Activated T-cell treated with anti-CD3 and anti-CD28 coated beads, Interleukin-2, amount 50 U/mL, for 72 hours (primary cell): ENCODE measurements around the gene BMP7. TPM values are rescaled to one million over a fixed set of nuclear protein-coding genes. Genes with fewer than 3 reads are reported as not detected.

Experiments used
- ATAC-seq, 2 donors: fragments of 150-1000 bp; cut with Tn5 transposase; replicated peaks in 1 of 2; 2 replicates each; pipeline ENCODE4 v1.10.0; 2021; ENCODE audit warnings: moderate library complexity in 2 of 2, mild to moderate bottlenecking in 1 of 2
- DNase-seq, 2 donors: peaks; one replicate each; pipeline ENCODE4 v3.0.0; 2021 to 2022; ENCODE audit warnings: mixed read lengths in 1 of 2
- H3K27ac Mint-ChIP-seq: one replicate; pipeline ENCODE4 v1.8.0; 2022; ENCODE audit warnings: mild to moderate bottlenecking, moderate library complexity, mixed read lengths
- H3K27me3 Mint-ChIP-seq: one replicate; pipeline ENCODE4 v1.8.0; 2022; ENCODE audit warnings: low read depth, mixed read lengths
- H3K36me3 Mint-ChIP-seq, 2 donors: one replicate each; pipeline ENCODE4 v1.8.0; 2022; ENCODE audit warnings: mixed read lengths in 2 of 2, mild to moderate bottlenecking in 1 of 2; ENCODE audit not compliant: insufficient read depth in 2 of 2
- H3K4me1 Mint-ChIP-seq: one replicate; pipeline ENCODE4 v1.8.0; 2022; ENCODE audit warnings: low read depth, mixed read lengths
- H3K4me3 Mint-ChIP-seq, 2 donors: one replicate each; pipeline ENCODE4 v1.8.0; 2022; ENCODE audit warnings: mild to moderate bottlenecking in 2 of 2, mixed read lengths in 2 of 2, moderate library complexity in 2 of 2
- H3K9me3 Mint-ChIP-seq, 2 donors: one replicate each; pipeline ENCODE4 v1.8.0; 2022; ENCODE audit warnings: mixed read lengths in 2 of 2
- total RNA-seq, 2 donors: library from RNA; stranded (reverse); gene quantifications; one replicate each; pipeline ENCODE4 v1.2.3, GENCODE V29; 2022

Gene BMP7
- total RNA-seq, 2 donors from 2014 or later = 0.31 to 0.39 TPM

DNA sequence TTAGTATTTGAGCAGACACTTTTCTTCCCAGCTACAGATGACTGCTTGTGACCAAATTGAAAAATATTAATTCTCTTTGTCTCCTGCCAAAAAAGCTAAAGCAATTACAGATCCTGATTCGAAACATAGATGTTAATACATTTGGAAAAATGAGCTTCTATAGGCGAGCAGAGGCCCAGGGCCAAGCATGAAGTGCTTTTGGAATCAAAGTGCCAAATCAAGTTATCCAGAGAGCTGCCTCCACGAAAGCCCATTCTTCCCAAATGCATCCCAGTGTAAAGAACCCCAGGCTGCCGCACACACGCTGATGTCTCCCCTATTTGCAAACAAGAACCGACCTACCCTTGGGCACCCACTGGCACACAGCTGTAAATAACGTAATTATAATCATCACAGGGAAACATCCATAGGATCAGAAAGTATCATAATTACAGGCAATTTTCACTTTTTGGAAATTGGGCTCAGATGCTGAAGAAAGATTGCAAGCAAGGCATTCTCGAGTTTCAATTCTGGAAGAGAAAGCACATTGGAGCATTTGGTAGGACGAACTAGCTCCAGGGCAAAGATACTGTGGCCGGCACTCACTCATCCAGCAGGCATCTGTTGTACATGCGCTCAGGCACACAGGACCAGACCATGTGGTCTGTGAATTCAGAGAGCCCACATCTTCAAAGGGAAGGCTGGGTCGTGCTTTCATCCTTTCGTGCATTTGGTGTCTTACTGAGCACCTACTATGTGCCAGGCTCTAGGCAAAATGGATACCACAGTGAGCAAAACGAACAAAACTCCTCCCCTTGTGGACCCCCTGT is 45.9 kb downstream of the BMP7 start:
- H3K4me1 Mint-ChIP-seq = no peaks in the 10 kb centered on the region
- H3K27me3 Mint-ChIP-seq = peaks cover 11% of the 10 kb centered on the region
- ATAC-seq (no peak), DNase-seq (no peak)
- no peak overlapping the region for H3K4me3 Mint-ChIP-seq
- no peaks in the 10 kb centered on the region for H3K36me3 Mint-ChIP-seq
- H3K27ac Mint-ChIP-seq = no peak overlapping the region
- H3K9me3 Mint-ChIP-seq = no peaks in the 10 kb centered on the region

DNA sequence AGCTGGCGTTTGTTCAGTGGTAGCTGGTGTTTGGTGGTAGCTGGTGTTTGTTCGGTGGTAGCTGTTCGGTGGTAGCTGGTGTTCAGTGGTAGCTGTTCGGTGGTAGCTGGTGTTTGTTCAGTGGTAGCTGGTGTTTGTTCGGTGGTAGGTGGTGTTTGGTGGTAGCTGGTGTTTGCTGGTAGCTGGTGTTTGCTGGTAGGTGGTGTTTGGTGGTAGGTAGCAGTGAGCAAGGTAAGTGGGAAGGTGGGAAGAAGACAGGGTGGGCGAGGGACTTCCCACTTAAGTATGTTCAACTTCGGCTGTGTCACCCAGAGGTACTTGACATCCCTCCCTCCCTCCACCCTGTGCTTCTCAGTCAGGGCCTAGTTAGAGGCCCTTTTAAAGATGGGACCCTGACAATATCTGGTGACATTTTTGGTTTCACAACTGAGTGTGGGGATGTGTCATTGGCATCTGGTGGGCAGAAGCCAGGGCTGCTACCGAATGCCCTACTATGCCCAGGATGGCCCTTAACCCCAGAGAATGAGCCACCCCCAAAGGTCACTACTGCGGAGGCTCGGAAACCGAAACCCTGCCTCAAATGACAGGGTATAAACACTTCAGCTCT is 47.3 kb downstream of the BMP7 start:
- Mint-ChIP-seq H3K27ac (no peak overlapping the region), H3K4me1 (no peaks in the 10 kb centered on the region), H3K4me3 (no peak overlapping the region), H3K36me3 (peaks cover 0 to 1% of the 10 kb centered on the region in 2 donors), H3K27me3 (peaks cover 9% of the 10 kb centered on the region), H3K9me3 (no peaks in the 10 kb centered on the region)
- no peak for DNase-seq
- ATAC-seq = no peak

GRCh38 chr20:57218489-57218888 is 48.0 kb downstream of the BMP7 start:
- H3K4me1 Mint-ChIP-seq = no peaks in the 10 kb centered on the region
- H3K9me3 Mint-ChIP-seq = no peaks in the 10 kb centered on the region
- peaks cover 6% of the 10 kb centered on the region for H3K27me3 Mint-ChIP-seq
- H3K27ac Mint-ChIP-seq = no peak overlapping the region
- DNase-seq (no peak), ATAC-seq (no peak)
- H3K36me3 Mint-ChIP-seq = peaks cover 0 to 1% of the 10 kb centered on the region in 2 donors
- H3K4me3 Mint-ChIP-seq = no peak overlapping the region

DNA sequence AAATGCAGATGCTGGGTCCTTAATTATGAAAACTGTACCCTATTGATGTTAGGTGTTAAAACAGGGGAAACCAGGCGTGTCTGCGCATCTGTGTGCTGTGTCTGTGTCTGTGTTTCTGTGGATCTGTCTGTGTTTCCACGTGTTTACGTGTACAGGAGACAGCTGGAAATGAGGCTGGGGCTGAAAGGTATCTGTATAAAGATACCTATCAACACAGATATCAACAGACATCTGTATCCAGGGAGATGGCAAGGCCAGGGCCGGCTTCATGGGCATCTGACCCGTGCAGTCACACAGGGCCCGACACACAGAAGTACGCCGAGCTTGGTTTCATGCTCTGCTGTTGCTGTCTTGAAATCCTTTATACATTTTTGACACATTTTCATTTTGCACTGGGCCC is 48.6 kb downstream of the BMP7 start:
- DNase-seq (no peak), ATAC-seq (no peak)
- Mint-ChIP-seq H3K36me3 (peaks cover 0 to 1% of the 10 kb centered on the region in 2 donors), H3K9me3 (no peaks in the 10 kb centered on the region), H3K27ac (no peak overlapping the region), H3K27me3 (peaks cover 11% of the 10 kb centered on the region), H3K4me3 (no peak overlapping the region), H3K4me1 (no peaks in the 10 kb centered on the region)

- Mint-ChIP-seq H3K9me3 (no peaks in the 10 kb centered on the region), H3K36me3 (peaks cover 0 to 1% of the 10 kb centered on the region in 2 donors), H3K27me3 (peaks cover 17% of the 10 kb centered on the region), H3K27ac (no peak overlapping the region), H3K4me1 (no peaks in the 10 kb centered on the region), H3K4me3 (no peak overlapping the region)
- DNase-seq (no peak), ATAC-seq (no peak)
These were observed 49.8 kb downstream of the BMP7 start for GRCh38 chr20:57216669-57217068.

DNA sequence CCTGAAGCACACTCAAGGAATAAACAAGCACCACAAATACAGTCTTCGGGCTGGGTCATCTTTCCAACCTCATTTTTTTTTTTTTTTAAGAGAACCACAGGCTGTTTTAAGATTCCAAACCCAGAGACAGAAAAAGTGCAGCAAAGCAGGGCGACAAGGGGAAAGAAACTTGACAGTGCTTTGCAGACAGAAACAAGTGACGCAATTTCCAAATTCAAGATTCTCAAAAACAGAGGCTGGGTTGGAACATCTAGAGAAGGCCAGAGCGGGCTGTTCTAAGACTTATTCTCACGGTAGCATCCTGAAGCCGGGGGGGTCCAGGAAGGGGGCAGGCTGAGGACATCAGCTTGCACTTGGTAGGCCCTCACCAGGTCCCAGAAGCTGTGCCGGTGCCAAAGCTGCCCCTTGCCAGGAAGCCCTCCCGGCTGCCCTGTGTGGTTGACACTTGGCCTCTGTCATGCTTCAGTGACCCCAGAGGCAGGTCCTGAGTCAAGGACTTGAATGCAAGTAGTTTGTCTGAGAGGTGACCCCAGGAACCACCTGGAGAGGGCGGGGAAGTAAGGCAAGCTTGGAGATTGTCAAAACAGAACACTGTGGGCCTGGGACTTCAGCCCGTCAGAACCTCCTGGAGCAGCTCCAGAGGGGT is 50.5 kb downstream of the BMP7 start:
- no peaks in the 10 kb centered on the region for H3K4me1 Mint-ChIP-seq
- peaks cover 18% of the 10 kb centered on the region for H3K27me3 Mint-ChIP-seq
- ATAC-seq = no peak
- H3K27ac Mint-ChIP-seq = no peak overlapping the region
- H3K4me3 Mint-ChIP-seq = no peak overlapping the region
- no peaks in the 10 kb centered on the region for H3K9me3 Mint-ChIP-seq
- DNase-seq = no peak
- H3K36me3 Mint-ChIP-seq = peaks cover 0 to 1% of the 10 kb centered on the region in 2 donors

GRCh38 chr20:57215426-57215825 is 51.0 kb downstream of the BMP7 start:
- Mint-ChIP-seq H3K9me3 (no peaks in the 10 kb centered on the region), H3K4me1 (no peaks in the 10 kb centered on the region), H3K27me3 (peaks cover 15% of the 10 kb centered on the region), H3K36me3 (peaks cover 0 to 1% of the 10 kb centered on the region in 2 donors), H3K4me3 (no peak overlapping the region), H3K27ac (no peak overlapping the region)
- DNase-seq (no peak), ATAC-seq (no peak)

DNA sequence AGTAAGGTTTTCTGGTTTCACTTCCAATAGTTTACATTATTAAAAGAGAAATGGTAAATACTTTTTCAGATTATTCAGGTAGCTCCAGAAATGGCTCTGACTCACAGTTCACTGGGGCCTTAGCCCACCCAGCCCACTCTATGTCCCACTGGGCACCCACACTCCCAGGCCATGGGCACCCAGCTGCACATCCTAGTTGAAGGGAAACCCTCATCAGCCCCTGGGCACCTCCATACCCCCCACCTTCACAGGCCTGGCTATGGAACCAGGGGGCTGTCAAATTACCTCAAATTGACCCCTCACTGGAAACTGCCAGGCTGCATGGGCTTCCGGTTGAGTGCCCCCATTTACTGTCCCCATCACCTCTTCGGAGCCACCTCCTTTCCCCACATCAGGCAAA is 51.5 kb downstream of the BMP7 start:
- no peak for DNase-seq
- no peaks in the 10 kb centered on the region for H3K4me1 Mint-ChIP-seq
- H3K27me3 Mint-ChIP-seq = peaks cover 12% of the 10 kb centered on the region
- peaks cover 0 to 1% of the 10 kb centered on the region in 2 donors for H3K36me3 Mint-ChIP-seq
- H3K9me3 Mint-ChIP-seq = no peaks in the 10 kb centered on the region
- no peak overlapping the region for H3K27ac Mint-ChIP-seq
- no peak overlapping the region for H3K4me3 Mint-ChIP-seq
- no peak for ATAC-seq

GRCh38 chr20:57214427-57214826 is 52.0 kb downstream of the BMP7 start:
- Mint-ChIP-seq H3K4me3 (no peak overlapping the region), H3K36me3 (peaks cover 0 to 1% of the 10 kb centered on the region in 2 donors), H3K27me3 (peaks cover 12% of the 10 kb centered on the region), H3K9me3 (no peaks in the 10 kb centered on the region), H3K27ac (no peak overlapping the region), H3K4me1 (no peaks in the 10 kb centered on the region)
- ATAC-seq = no peak
- no peak for DNase-seq

DNA sequence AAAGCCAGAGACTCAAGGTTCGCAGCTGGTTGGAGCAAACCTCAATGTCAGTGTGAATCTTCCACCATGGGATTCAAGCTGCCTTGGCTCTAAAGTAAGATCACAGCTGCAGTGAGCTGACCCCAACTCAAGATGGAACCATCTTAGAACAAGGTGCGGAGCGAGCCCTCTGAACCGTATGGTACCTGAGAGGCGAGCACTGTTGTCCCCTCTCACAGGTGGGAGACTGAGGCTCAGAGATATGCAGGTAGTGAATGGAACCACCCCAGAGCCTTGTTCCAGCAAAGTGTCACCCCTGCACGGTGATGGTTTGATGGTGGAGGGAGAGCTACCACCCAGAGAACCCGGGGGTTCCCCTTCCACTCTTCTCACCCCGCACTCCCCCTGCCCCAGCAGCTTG is 52.5 kb downstream of the BMP7 start:
- H3K27me3 Mint-ChIP-seq = peaks cover 12% of the 10 kb centered on the region
- no peak overlapping the region for H3K27ac Mint-ChIP-seq
- no peaks in the 10 kb centered on the region for H3K9me3 Mint-ChIP-seq
- no peak overlapping the region for H3K4me3 Mint-ChIP-seq
- H3K36me3 Mint-ChIP-seq = peaks cover 0 to 1% of the 10 kb centered on the region in 2 donors
- ATAC-seq (no peak), DNase-seq (no peak)
- no peaks in the 10 kb centered on the region for H3K4me1 Mint-ChIP-seq

DNA sequence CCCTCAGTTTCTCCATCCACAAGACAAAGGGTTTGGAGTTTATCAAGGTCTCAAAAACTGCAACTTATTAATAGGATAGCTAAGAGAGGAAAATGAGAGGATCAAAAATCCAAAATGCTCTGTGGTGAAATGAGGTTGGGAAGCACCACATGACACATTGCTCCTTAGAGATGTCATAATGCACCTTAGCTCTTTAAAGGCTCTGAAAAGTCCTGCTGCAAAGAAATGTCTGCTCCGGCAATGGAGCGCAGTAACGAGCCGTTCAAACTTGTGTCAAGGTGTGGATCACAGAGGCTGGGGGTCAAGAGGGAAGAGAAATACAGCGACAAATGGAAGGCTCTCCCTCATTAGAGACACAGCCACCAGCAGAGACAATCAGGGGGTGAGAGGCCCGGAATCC is 53.1 kb downstream of the BMP7 start:
- Mint-ChIP-seq H3K4me1 (no peaks in the 10 kb centered on the region), H3K27me3 (peaks cover 12% of the 10 kb centered on the region), H3K4me3 (no peak overlapping the region), H3K36me3 (peaks cover 0 to 1% of the 10 kb centered on the region in 2 donors), H3K27ac (no peak overlapping the region), H3K9me3 (no peaks in the 10 kb centered on the region)
- DNase-seq = no peak
- no peak for ATAC-seq

GRCh38 chr20:57212534-57213276 is 53.7 kb downstream of the BMP7 start:
- DNase-seq = no peak
- peaks cover 0 to 1% of the 10 kb centered on the region in 2 donors for H3K36me3 Mint-ChIP-seq
- no peaks in the 10 kb centered on the region for H3K4me1 Mint-ChIP-seq
- no peaks in the 10 kb centered on the region for H3K9me3 Mint-ChIP-seq
- H3K4me3 Mint-ChIP-seq = no peak overlapping the region
- no peak for ATAC-seq
- peaks cover 12% of the 10 kb centered on the region for H3K27me3 Mint-ChIP-seq
- H3K27ac Mint-ChIP-seq = no peak overlapping the region
